HepG2 (cell line): ENCODE results near the gene UMPS. TPM values are rescaled to one million over a fixed set of nuclear protein-coding genes. Genes with fewer than 3 reads are reported as not detected.
A peak's percentile ranks its signal among the peaks of the same experiment; 100 is the strongest.

ENCODE experiments used
- ARHGAP35 ChIP-seq: sonication (generic); formaldehyde crosslinking; IDR thresholded peaks from 2 replicates; pipeline ENCODE4 v1.9.0; 2022; ENCODE audit warnings: mild to moderate bottlenecking, inconsistent platforms, moderate library complexity, missing genetic modification reagents, borderline replicate concordance
- E2F2 ChIP-seq: sonication (generic); formaldehyde crosslinking; IDR thresholded peaks from 2 replicates; pipeline ENCODE4 v1.4.0; 2020; ENCODE audit warnings: missing genetic modification reagents, borderline replicate concordance
- GPN1 ChIP-seq: sonication (generic); formaldehyde crosslinking; IDR thresholded peaks from 2 replicates; pipeline ENCODE4 v1.5.1; 2020; ENCODE audit warnings: missing genetic modification reagents, borderline replicate concordance
- IKZF1 ChIP-seq: fragments of 450-650 bp; IDR thresholded peaks from 2 replicates; pipeline ENCODE4 v1.7.1; 2016
- JUN ChIP-seq: sonication (generic); formaldehyde crosslinking; IDR thresholded peaks from 2 replicates; pipeline ENCODE4 v1.4.0; 2020; ENCODE audit warnings: mild to moderate bottlenecking, missing genetic modification reagents
- KLF11 ChIP-seq: IDR thresholded peaks from 2 replicates; pipeline ENCODE4 v1.6.1; 2016; ENCODE audit warnings: missing compliant biosample characterization
- NFATC3 ChIP-seq: sonication (generic); formaldehyde crosslinking; IDR thresholded peaks from 2 replicates; pipeline ENCODE4 v1.5.1; 2020; ENCODE audit warnings: mild to moderate bottlenecking, missing genetic modification reagents
- NFE2L1 ChIP-seq: sonication (generic); formaldehyde crosslinking; IDR thresholded peaks from 2 replicates; pipeline ENCODE4 v1.4.0; 2020; ENCODE audit warnings: missing genetic modification reagents, mild to moderate bottlenecking, borderline replicate concordance
- PITX1 ChIP-seq: sonication (generic); formaldehyde crosslinking; IDR thresholded peaks from 2 replicates; pipeline ENCODE4 v1.5.1; 2020; ENCODE audit warnings: mild to moderate bottlenecking, missing genetic modification reagents
- POGZ ChIP-seq: sonication (generic); formaldehyde crosslinking; IDR thresholded peaks from 2 replicates; pipeline ENCODE4 v1.4.0; 2020; ENCODE audit warnings: mild to moderate bottlenecking, missing genetic modification reagents
- PTBP1 ChIP-seq: fragments of 200-400 bp; formaldehyde crosslinking; IDR thresholded peaks from 2 replicates; pipeline ENCODE4 v1.6.1; 2018; ENCODE audit warnings: low read length, low read depth; ENCODE audit not compliant: poor library complexity, severe bottlenecking
- TBL1XR1 ChIP-seq: fragments of 150-350 bp; IDR thresholded peaks from 2 replicates; pipeline ENCODE4 v1.6.1; 2014; ENCODE audit warnings: borderline replicate concordance, low read length; ENCODE audit not compliant: partially characterized antibody
- ZBTB26 ChIP-seq: IDR thresholded peaks from 2 replicates; pipeline ENCODE4 v1.6.1; 2016; ENCODE audit warnings: missing compliant biosample characterization, missing genetic modification reagents, borderline replicate concordance
- ZBTB4 ChIP-seq: sonication (generic); formaldehyde crosslinking; IDR thresholded peaks from 2 replicates; pipeline ENCODE4 v1.4.0; 2020; ENCODE audit warnings: missing genetic modification reagents, mild to moderate bottlenecking, borderline replicate concordance
- ZFX ChIP-seq: sonication (generic); formaldehyde crosslinking; IDR thresholded peaks from 2 replicates; pipeline ENCODE4 v1.4.0; 2020; ENCODE audit warnings: mild to moderate bottlenecking, low read depth, missing genetic modification reagents, moderate library complexity
- ZNF256 ChIP-seq: sonication (generic); formaldehyde crosslinking; conservative IDR thresholded peaks from 2 replicates; pipeline ENCODE4 v1.4.0; 2020; ENCODE audit warnings: missing genetic modification reagents
- ZNF281 ChIP-seq: sonication (generic); formaldehyde crosslinking; IDR thresholded peaks from 2 replicates; pipeline ENCODE4 v1.4.0; 2020; ENCODE audit warnings: missing genetic modification reagents, borderline replicate concordance
- ZNF34 ChIP-seq: sonication (generic); formaldehyde crosslinking; IDR thresholded peaks from 2 replicates; pipeline ENCODE4 v1.4.0; 2020; ENCODE audit warnings: mild to moderate bottlenecking, missing genetic modification reagents, borderline replicate concordance
- ZNF44 ChIP-seq: sonication (generic); formaldehyde crosslinking; IDR thresholded peaks from 2 replicates; pipeline ENCODE4 v1.5.1; 2020; ENCODE audit warnings: mild to moderate bottlenecking, missing genetic modification reagents
- ZNF451 ChIP-seq: sonication (generic); formaldehyde crosslinking; IDR thresholded peaks from 2 replicates; pipeline ENCODE4 v1.5.0; 2020; ENCODE audit warnings: mild to moderate bottlenecking, missing genetic modification reagents
- ZNF652 ChIP-seq: IDR thresholded peaks from 2 replicates; pipeline ENCODE4 v1.6.1; 2016; ENCODE audit warnings: low read depth, borderline replicate concordance
- polyA plus RNA-seq, 8 experiments: library from polyadenylated mRNA; depleted of rRNA in 3 of 8; stranded (reverse) in 7 of 8; unstranded in 1 of 8; fragments of >200 nt; fragmentation: Illumina TruSeq in 4 of 8; extraction: Trizol in 4 of 8; gene quantifications; 2 replicates each; pipeline versions ENCODE4 v1.2.1 to v1.2.3, GENCODE V29; 2011 to 2016; ENCODE audit warnings: low read depth in 4 of 8, missing spikeins in 1 of 8, mixed read lengths in 1 of 8; ENCODE audit not compliant: insufficient read depth in 1 of 8
- total RNA-seq, 5 experiments: library from RNA; depleted of rRNA; stranded (reverse); fragments of >200 nt; fragmentation: Illumina TruSeq; extraction: Trizol; gene quantifications; 2 replicates each; pipeline ENCODE4 v1.2.3, GENCODE V29; 2016; ENCODE audit warnings: low read depth in 1 of 5

The UMPS gene
- total and polyA plus RNA-seq, 2 of the 13 experiments (the other 11 are each of a cell fraction or from before 2014, with no cell fraction given) = 52.7 to 74.2 TPM

- TF ChIP-seq ZNF281 (CRISPR knock-in tag) (no peak), GPN1 (no peak), NFATC3 (0 out of 2 replicates have a peak, but pooled peaks have one; percentile 34), ZNF256 (CRISPR knock-in tag) (no peak), PTBP1 (no peak), NFE2L1 (CRISPR knock-in tag) (no peak), JUN (CRISPR knock-in tag) (no peak), ARHGAP35 (CRISPR knock-in tag) (no peak), ZNF652 (CRISPR knock-in tag) (peak; percentile 57; the same call in 1 of the 2 replicates), ZFX (CRISPR knock-in tag) (no peak), POGZ (CRISPR knock-in tag) (peak; percentile 47; the same call in 1 of the 2 replicates), IKZF1 (no peak), ZNF44 (CRISPR knock-in tag) (no peak), ZNF34 (CRISPR knock-in tag) (no peak), PITX1 (CRISPR knock-in tag) (peak; percentile 90), ZBTB26 (CRISPR knock-in tag) (peak; percentile 51; the same call in 1 of the 2 replicates), KLF11 (CRISPR knock-in tag) (no peak), ZBTB4 (no peak), TBL1XR1 (peak; percentile 70), E2F2 (no peak), ZNF451 (CRISPR knock-in tag) (no peak)
Measured at GRCh38 chr3:124699686-124700396, 30.4 kb upstream of the UMPS start (continued).
